Endothelial cell of umbilical vein (primary cell): ENCODE results near the gene ZNF524. TPM values are rescaled to one million over a fixed set of nuclear protein-coding genes. Genes with fewer than 3 reads are reported as not detected.

Experiments used
- BruUV-seq: library from RNA; stranded (reverse); fragments of 400-500 nt; replicated peaks from 2 replicates; lab custom pipeline; 2021; lab: Mats Ljungman, UMichigan
- CTCF ChIA-PET: fragments of 300-600, 350-600 bp; sonication (Branson Sonifier 250); formaldehyde crosslinking; loops from one replicate; lab custom pipeline; 2021; ENCODE audit warnings: antibody characterized with exemption, inconsistent platforms; lab: Charles Lee
- POLR2A ChIA-PET: fragments of 300-600, 350-600 bp; sonication (Branson Sonifier 250); formaldehyde crosslinking; loops from one replicate; lab custom pipeline; 2021; ENCODE audit warnings: antibody characterized with exemption, inconsistent platforms; lab: Charles Lee
- DNase-seq: peaks from one replicate; pipeline ENCODE4 v3.0.0-alpha.2; 2011; ENCODE audit warnings: low read depth, low spot score
- FAIRE-seq: peaks from 2 replicates; lab custom pipeline; 2011; peaks lifted over from hg19 to GRCh38; lab: Jason Lieb, UNC
- H2AFZ ChIP-seq: 2 replicates; pipeline ENCODE4 v1.6.0; 2012; ENCODE audit warnings: low read depth, low read length, control low read depth, inconsistent platforms
- H3K27ac ChIP-seq: 2 replicates; pipeline ENCODE4 v1.5.1; 2011; ENCODE audit warnings: low read depth, mild to moderate bottlenecking, control low read depth, low read length, moderate library complexity; ENCODE audit not compliant: insufficient read depth
- H3K27me3 ChIP-seq, 2 experiments: 2 replicates each; pipeline versions ENCODE4 v1.6.0 to v1.6.1; 2011; ENCODE audit warnings: low read length in 2 of 2, mixed read lengths in 1 of 2; ENCODE audit not compliant: control insufficient read depth in 2 of 2, insufficient read depth in 2 of 2
- H3K36me3 ChIP-seq, 2 experiments: 2 replicates in 1 of 2; 3 replicates in 1 of 2; pipeline ENCODE4 v1.5.1; 2011; ENCODE audit warnings: low read length in 2 of 2, mild to moderate bottlenecking in 1 of 2, moderate library complexity in 1 of 2; ENCODE audit not compliant: control insufficient read depth in 2 of 2, insufficient read depth in 2 of 2; ENCODE audit errors: extremely low read depth in 1 of 2
- H3K4me1 ChIP-seq: 3 replicates; pipeline ENCODE4 v1.5.1; 2011; ENCODE audit warnings: mild to moderate bottlenecking, low read length; ENCODE audit not compliant: control insufficient read depth, insufficient read depth; ENCODE audit errors: extremely low read depth
- H3K4me2 ChIP-seq: 2 replicates; pipeline ENCODE4 v1.6.1; 2011; ENCODE audit warnings: low read length, control low read depth, mixed read lengths; ENCODE audit not compliant: insufficient read depth
- H3K4me3 ChIP-seq, 3 experiments: fragments of 200-600 bp in 1 of 3; sonication (generic), shearing (Covaris generic) in 1 of 3; replicated peaks in 1 of 3; 2 replicates each; pipeline ENCODE4 v1.5.1; 2011 to 2016; ENCODE audit warnings: control low read depth in 3 of 3, low read length in 3 of 3, mild to moderate bottlenecking in 2 of 3, inconsistent platforms in 1 of 3, low read depth in 1 of 3, moderate library complexity in 1 of 3; ENCODE audit not compliant: insufficient read depth in 1 of 3
- H3K79me2 ChIP-seq: 2 replicates; pipeline ENCODE4 v1.6.0; 2012; ENCODE audit warnings: low read length, inconsistent platforms; ENCODE audit not compliant: control insufficient read depth, insufficient read depth
- H3K9ac ChIP-seq: replicated peaks from 2 replicates; pipeline ENCODE3; 2011; ENCODE audit warnings: low read length, control low read depth; ENCODE audit not compliant: insufficient read depth; ENCODE audit errors: extremely low read depth
- H3K9me1 ChIP-seq: replicated peaks from 3 replicates; pipeline ENCODE4 v1.6.0; 2011; ENCODE audit warnings: mild to moderate bottlenecking, low read length; ENCODE audit not compliant: control insufficient read depth, insufficient read depth; ENCODE audit errors: extremely low read depth
- H3K9me3 ChIP-seq: replicated peaks from 2 replicates; pipeline ENCODE4 v1.5.1; 2012; ENCODE audit warnings: low read length, inconsistent platforms; ENCODE audit not compliant: control insufficient read depth, insufficient read depth
- H4K20me1 ChIP-seq: replicated peaks from 2 replicates; pipeline ENCODE3; 2011; ENCODE audit warnings: mild to moderate bottlenecking, low read length; ENCODE audit not compliant: control insufficient read depth, insufficient read depth; ENCODE audit errors: extremely low read depth
- CTCF ChIP-seq, 2 donors: IDR thresholded peaks; 1 replicate in 1 of 2; 2 replicates in 1 of 2; pipeline ENCODE4 v1.5.1; 2011; ENCODE audit warnings: low read length in 2 of 2, mild to moderate bottlenecking in 2 of 2, moderate library complexity in 2 of 2, control low read depth in 1 of 2, inconsistent platforms in 1 of 2, low read depth in 1 of 2; ENCODE audit not compliant: insufficient read depth in 1 of 2; ENCODE audit errors: extremely low read depth in 1 of 2
- EZH2 ChIP-seq: IDR thresholded peaks from 2 replicates; pipeline ENCODE4 v1.6.1; 2012; ENCODE audit warnings: borderline replicate concordance, low read depth, mild to moderate bottlenecking, moderate library complexity, low read length, inconsistent platforms; ENCODE audit not compliant: severe bottlenecking
- FOS ChIP-seq: IDR thresholded peaks from 2 replicates; pipeline ENCODE4 v1.6.1; 2011; ENCODE audit warnings: mild to moderate bottlenecking, low read length, moderate library complexity, borderline replicate concordance; ENCODE audit not compliant: insufficient read depth
- GATA2 ChIP-seq: IDR thresholded peaks from 2 replicates; pipeline ENCODE4 v1.7.0; 2011; ENCODE audit warnings: low read depth, mild to moderate bottlenecking, moderate library complexity, mixed read lengths, low read length; ENCODE audit not compliant: insufficient read length, insufficient read depth
- JUN ChIP-seq: IDR thresholded peaks from 2 replicates; pipeline ENCODE4 v1.6.1; 2011; ENCODE audit warnings: borderline replicate concordance, low read depth; ENCODE audit not compliant: insufficient read length, insufficient read depth
- MYC ChIP-seq: IDR thresholded peaks from one replicate; pipeline ENCODE4 v1.6.1; 2011; ENCODE audit warnings: mild to moderate bottlenecking, low read depth, low read length
- POLR2A ChIP-seq: IDR thresholded peaks from 2 replicates; pipeline ENCODE4 v1.6.1; 2012; ENCODE audit warnings: low read depth, mild to moderate bottlenecking, control low read depth, low read length
- POLR2AphosphoS5 ChIP-seq: IDR thresholded peaks from 2 replicates; pipeline ENCODE4 v1.6.1; 2012; ENCODE audit warnings: low read depth, mild to moderate bottlenecking, control low read depth, low read length, moderate library complexity; ENCODE audit not compliant: insufficient read depth
- dilution Hi-C: fragments of 300-500 bp; cut with MboI; formaldehyde crosslinking; loops from one replicate; pipeline ENCODE4 v1.15.0; 2019; ENCODE audit warnings: low sequenced_read_pairs; ENCODE audit not compliant: extremely low pct_ligation_motif_present
- intact Hi-C: fragments of 100-400 bp; cut with micrococcal nuclease; formaldehyde crosslinking; loops from one replicate; pipeline ENCODE4 v1.10.0; 2022
- polyA plus RNA-seq, 4 experiments: library from polyadenylated mRNA; depleted of rRNA in 3 of 4; stranded (reverse) in 3 of 4; unstranded in 1 of 4; fragments of >200 nt; gene quantifications; 2 replicates each; pipeline versions ENCODE4 v1.2.1 to v1.2.3, GENCODE V29; 2011 to 2012; ENCODE audit warnings: missing spikeins in 1 of 4
- total RNA-seq: library from RNA; stranded (reverse); gene quantifications from 2 replicates; pipeline ENCODE4 v1.2.3, GENCODE V29; 2021
- TF ChIP-seq, protein P1 (sequence below): IDR thresholded peaks from 2 replicates; pipeline ENCODE4 v1.6.1; 2011; ENCODE audit not compliant: insufficient read depth, insufficient read length

ZNF524 gene
- total and polyA plus RNA-seq, 2 donors (not counting 3 experiments of a cell fraction or from before 2014, with no cell fraction given), result 15.2 to 15.4 TPM

- POLR2A ChIA-PET, result interaction anchor here (0.6 kb wide), 1 partner anchor 472 kb away, joined by 7 read pairs; the partner anchor contains the start of gene PPP1R12C
- Histone ChIP-seq H3K4me3 (no peak overlapping the region), H2AFZ (no peak overlapping the region), H4K20me1 (no peaks in the 10 kb centered on the region), H3K27me3 (peaks cover 0 to under 1% of the 10 kb centered on the region in 2 experiments), H3K4me2 (no peak overlapping the region), H3K27ac (no peak overlapping the region), H3K9me3 (no peaks in the 10 kb centered on the region), H3K36me3 (peaks cover 0 to 7% of the 10 kb centered on the region in 2 experiments), H3K4me1 (no peaks in the 10 kb centered on the region), H3K9me1 (no peaks in the 10 kb centered on the region), H3K9ac (no peak overlapping the region), H3K79me2 (no peaks in the 10 kb centered on the region)
- FAIRE-seq (no peak), DNase-seq (no peak)
- CTCF ChIA-PET, result no interaction called here
- dilution Hi-C loops (no loop called here), intact Hi-C loops (no loop called here)
- BruUV-seq, result no TSS peak
- TF ChIP-seq EZH2, result no peak
- TF ChIP-seq MYC, result no peak
- no peak for TF ChIP-seq FOS
- TF ChIP-seq JUN, result no peak
Measured at GRCh38 chr19:55590109-55590508, 10.0 kb upstream of the ZNF524 start.

DNA sequence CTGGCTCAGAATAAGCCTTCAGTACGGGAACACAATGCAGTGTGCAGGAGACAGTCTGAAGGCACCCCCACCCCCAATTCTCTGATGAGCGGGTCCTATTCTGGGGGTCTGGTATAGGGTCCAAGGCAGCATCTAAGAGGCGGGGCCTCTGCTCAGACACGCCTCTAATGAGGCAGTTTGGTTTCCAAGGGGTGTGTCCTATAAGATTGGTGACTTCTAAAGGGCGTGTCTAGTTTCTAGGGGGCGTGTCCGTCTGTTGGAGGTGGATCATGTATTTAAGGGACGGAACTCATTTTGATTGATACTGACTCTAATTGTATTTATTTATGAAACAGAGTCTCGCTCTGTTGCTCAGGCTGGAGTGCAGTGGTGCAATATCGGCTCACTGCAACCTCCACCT is 9.5 kb upstream of the ZNF524 start:
- Histone ChIP-seq H3K27me3 (no peaks in the 10 kb centered on the region), H3K9me1 (no peaks in the 10 kb centered on the region), H4K20me1 (no peaks in the 10 kb centered on the region), H3K9ac (no peak overlapping the region), H3K4me1 (no peaks in the 10 kb centered on the region), H3K27ac (no peak overlapping the region), H3K4me2 (no peak overlapping the region), H3K4me3 (no peak overlapping the region), H2AFZ (no peak overlapping the region), H3K79me2 (no peaks in the 10 kb centered on the region), H3K9me3 (no peaks in the 10 kb centered on the region), H3K36me3 (peaks cover 3 to 10% of the 10 kb centered on the region in 2 experiments)
- no peak for TF ChIP-seq POLR2A
- TF ChIP-seq FOS, result no peak
- no peak for TF ChIP-seq MYC
- no peak for TF ChIP-seq POLR2AphosphoS5
- TF ChIP-seq, protein P1, sequence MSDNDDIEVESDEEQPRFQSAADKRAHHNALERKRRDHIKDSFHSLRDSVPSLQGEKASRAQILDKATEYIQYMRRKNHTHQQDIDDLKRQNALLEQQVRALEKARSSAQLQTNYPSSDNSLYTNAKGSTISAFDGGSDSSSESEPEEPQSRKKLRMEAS, result no peak
- no peak for TF ChIP-seq EZH2
- no peak for TF ChIP-seq GATA2
- no peak for TF ChIP-seq JUN
- no peak for TF ChIP-seq CTCF (IDR thresholded peaks at IDR 0.05; ENCODE audit: extremely low read depth in 1 of 2, insufficient read depth in 1 of 2, low read depth in 1 of 2, low read length in 2 of 2)
- DNase-seq (no peak), FAIRE-seq (no peak)
- ChIA-PET POLR2A (interaction anchor here (0.6 kb wide), 1 partner anchor 473 kb away, joined by 7 read pairs; the partner anchor contains the start of gene PPP1R12C), CTCF (interaction anchor here (0.6 kb wide), 1 partner anchor 81 kb away, joined by 3 read pairs; no protein-coding TSS in a partner anchor)
- dilution Hi-C loops (no loop called here), intact Hi-C loops (no loop called here)
- no TSS peak for BruUV-seq
